Subcutaneous abdominal adipose tissue (tissue), 5 donors: ENCODE results near the gene TAAR9.
"Not testable (repeated sequence)": the region's sequence is repeated elsewhere in the genome, so short reads cannot be mapped to it uniquely, and the experiment has no call there.

Experiments used
- H3K27ac ChIP-seq: one replicate; pipeline ENCODE4 v1.7.0; 2013; ENCODE audit warnings: low read depth, mild to moderate bottlenecking, inconsistent platforms, low read length, moderate library complexity
- H3K27me3 ChIP-seq, 5 donors: one replicate each; pipeline ENCODE4 v1.7.0; 2013; ENCODE audit warnings: low read length in 5 of 5, inconsistent platforms in 1 of 5; ENCODE audit not compliant: control insufficient read depth in 5 of 5, insufficient read depth in 4 of 5
- H3K36me3 ChIP-seq, 5 donors: one replicate each; pipeline ENCODE4 v1.7.0; 2013; ENCODE audit warnings: low read length in 5 of 5; ENCODE audit not compliant: control insufficient read depth in 5 of 5, insufficient read depth in 5 of 5
- H3K4me1 ChIP-seq, 5 donors: one replicate each; pipeline ENCODE4 v1.7.0; 2013; ENCODE audit warnings: low read length in 5 of 5, mild to moderate bottlenecking in 3 of 5, moderate library complexity in 1 of 5; ENCODE audit not compliant: control insufficient read depth in 5 of 5, insufficient read depth in 5 of 5
- H3K4me3 ChIP-seq, 5 donors: one replicate each; pipeline ENCODE4 v1.7.0; 2013; ENCODE audit warnings: low read length in 5 of 5, low read depth in 1 of 5
- H3K9ac ChIP-seq, 5 donors: one replicate each; pipeline ENCODE4 v1.7.0; 2013; ENCODE audit warnings: low read length in 5 of 5, mild to moderate bottlenecking in 4 of 5, moderate library complexity in 3 of 5
- H3K9me3 ChIP-seq, 5 donors: one replicate each; pipeline ENCODE4 v1.7.0; 2013; ENCODE audit warnings: low read length in 5 of 5; ENCODE audit not compliant: control insufficient read depth in 5 of 5
- donor health status: healthy.
- donor health status: healthy.
- donor health status: healthy.
- donor health status: healthy.
- donor health status: healthy.

TAAR9 gene

GRCh38 chr6:132534546-132534945 is 3.5 kb upstream of the TAAR9 start:
- H3K36me3 ChIP-seq, H3K27me3 ChIP-seq, H3K9me3 ChIP-seq, H3K4me3 ChIP-seq, H3K27ac ChIP-seq, H3K4me1 ChIP-seq, H3K9ac ChIP-seq: not testable (repeated sequence)

- peaks cover 0 to 2% (median 0%) of the 10 kb centered on the region in 5 donors for H3K9me3 ChIP-seq
- no peaks in the 10 kb centered on the region for H3K4me1 ChIP-seq
- H3K4me3 ChIP-seq, result no peak overlapping the region
- H3K36me3 ChIP-seq, result no peaks in the 10 kb centered on the region
- no peak overlapping the region for H3K9ac ChIP-seq
- peaks cover 0 to 3% (median 0%) of the 10 kb centered on the region in 5 donors for H3K27me3 ChIP-seq
- no peak overlapping the region for H3K27ac ChIP-seq
Measured at GRCh38 chr6:132537145-132537544, 932 bp upstream of the TAAR9 start.

- Histone ChIP-seq H3K4me3 (no peak overlapping the region), H3K9me3 (no peaks in the 10 kb centered on the region), H3K9ac (no peak overlapping the region), H3K27me3 (peaks cover 0 to 3% (median 0%) of the 10 kb centered on the region in 5 donors), H3K36me3 (no peaks in the 10 kb centered on the region), H3K4me1 (no peaks in the 10 kb centered on the region), H3K27ac (no peak overlapping the region)
Measured at GRCh38 chr6:132544826-132545225, 6.7 kb downstream of the TAAR9 start.

GRCh38 chr6:132548746-132549463 is 10.8 kb downstream of the TAAR9 start:
- Histone ChIP-seq H3K9ac (no peak overlapping the region), H3K36me3 (no peaks in the 10 kb centered on the region), H3K27me3 (no peaks in the 10 kb centered on the region), H3K27ac (no peak overlapping the region), H3K4me1 (no peaks in the 10 kb centered on the region), H3K4me3 (no peak overlapping the region), H3K9me3 (no peaks in the 10 kb centered on the region)

- Histone ChIP-seq H3K27me3 (no peaks in the 10 kb centered on the region), H3K9ac (no peak overlapping the region), H3K36me3 (no peaks in the 10 kb centered on the region), H3K27ac (no peak overlapping the region), H3K4me1 (no peaks in the 10 kb centered on the region), H3K4me3 (no peak overlapping the region), H3K9me3 (no peaks in the 10 kb centered on the region)
Measured at GRCh38 chr6:132551214-132551613, 13.1 kb downstream of the TAAR9 start.

GRCh38 chr6:132552372-132552771 is 14.3 kb downstream of the TAAR9 start, which contains the start of gene TAAR8:
Gene TAAR8 (plus strand): TSS chr6:132552672. CDS start chr6:132552693, 21 bp downstream.
- Histone ChIP-seq H3K27ac (no peak within 1 kb of the TSS), H3K4me1 (no peaks in the 10 kb centered on the region), H3K4me3 (no peak within 1 kb of the TSS), H3K9me3 (no peaks in the 10 kb centered on the region), H3K36me3 (no peaks in the 10 kb centered on the region), H3K9ac (no peak within 1 kb of the TSS), H3K27me3 (no peaks in the 10 kb centered on the region)

- H3K9me3 ChIP-seq, H3K27me3 ChIP-seq, H3K9ac ChIP-seq, H3K4me3 ChIP-seq, H3K27ac ChIP-seq, H3K4me1 ChIP-seq, H3K36me3 ChIP-seq: not testable (repeated sequence)
Measured at GRCh38 chr6:132560087-132560486, 22.0 kb downstream of the TAAR9 start.

- Histone ChIP-seq H3K9me3 (no peaks in the 10 kb centered on the region), H3K4me3 (no peak overlapping the region), H3K27ac (no peak overlapping the region), H3K27me3 (peaks cover 0 to 11% (median 0%) of the 10 kb centered on the region in 5 donors), H3K9ac (no peak overlapping the region), H3K36me3 (no peaks in the 10 kb centered on the region), H3K4me1 (no peaks in the 10 kb centered on the region)
Measured at GRCh38 chr6:132566404-132566803, 28.3 kb downstream of the TAAR9 start.

- Histone ChIP-seq H3K27me3 (peaks cover 0 to 9% (median 0%) of the 10 kb centered on the region in 5 donors), H3K27ac (no peak overlapping the region), H3K4me3 (no peak overlapping the region), H3K9ac (no peak overlapping the region), H3K9me3 (no peaks in the 10 kb centered on the region), H3K36me3 (no peaks in the 10 kb centered on the region), H3K4me1 (no peaks in the 10 kb centered on the region)
Measured at GRCh38 chr6:132567566-132567965, 29.5 kb downstream of the TAAR9 start.

GRCh38 chr6:132568611-132569010 is 30.5 kb downstream of the TAAR9 start:
- Histone ChIP-seq H3K4me3 (no peak overlapping the region), H3K9ac (no peak overlapping the region), H3K27me3 (peaks cover 0 to 5% (median 0%) of the 10 kb centered on the region in 5 donors), H3K9me3 (no peaks in the 10 kb centered on the region), H3K27ac (no peak overlapping the region), H3K36me3 (no peaks in the 10 kb centered on the region), H3K4me1 (no peaks in the 10 kb centered on the region)
